NCI-H226 (cell line): ENCODE results near the gene CARD11.

Source experiments
- DNase-seq: peaks from one replicate; pipeline ENCODE4 v3.0.0-alpha.2; 2015

CARD11 gene

DNA sequence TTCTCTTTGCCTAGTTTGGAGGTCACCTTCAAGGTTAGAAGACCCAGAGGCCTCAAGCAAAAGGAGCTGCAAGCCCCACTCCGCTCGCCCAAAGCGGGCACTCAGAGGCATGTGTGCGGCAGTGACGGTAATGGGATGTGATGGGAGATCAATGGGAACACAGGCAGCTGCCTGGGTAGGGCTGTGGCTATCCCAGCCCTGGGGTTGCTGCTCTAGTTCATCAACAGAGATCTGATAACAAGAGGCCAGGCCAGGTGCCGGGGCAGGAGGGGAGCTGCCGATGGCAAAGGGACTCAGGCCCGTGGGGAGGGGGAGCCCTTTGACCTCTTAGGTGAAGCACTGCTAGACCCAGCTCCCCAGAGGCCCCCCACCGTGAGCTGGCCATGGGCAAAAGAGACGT lies 147.5 kb downstream of the CARD11 start:
- DNase-seq: no peak

DNA sequence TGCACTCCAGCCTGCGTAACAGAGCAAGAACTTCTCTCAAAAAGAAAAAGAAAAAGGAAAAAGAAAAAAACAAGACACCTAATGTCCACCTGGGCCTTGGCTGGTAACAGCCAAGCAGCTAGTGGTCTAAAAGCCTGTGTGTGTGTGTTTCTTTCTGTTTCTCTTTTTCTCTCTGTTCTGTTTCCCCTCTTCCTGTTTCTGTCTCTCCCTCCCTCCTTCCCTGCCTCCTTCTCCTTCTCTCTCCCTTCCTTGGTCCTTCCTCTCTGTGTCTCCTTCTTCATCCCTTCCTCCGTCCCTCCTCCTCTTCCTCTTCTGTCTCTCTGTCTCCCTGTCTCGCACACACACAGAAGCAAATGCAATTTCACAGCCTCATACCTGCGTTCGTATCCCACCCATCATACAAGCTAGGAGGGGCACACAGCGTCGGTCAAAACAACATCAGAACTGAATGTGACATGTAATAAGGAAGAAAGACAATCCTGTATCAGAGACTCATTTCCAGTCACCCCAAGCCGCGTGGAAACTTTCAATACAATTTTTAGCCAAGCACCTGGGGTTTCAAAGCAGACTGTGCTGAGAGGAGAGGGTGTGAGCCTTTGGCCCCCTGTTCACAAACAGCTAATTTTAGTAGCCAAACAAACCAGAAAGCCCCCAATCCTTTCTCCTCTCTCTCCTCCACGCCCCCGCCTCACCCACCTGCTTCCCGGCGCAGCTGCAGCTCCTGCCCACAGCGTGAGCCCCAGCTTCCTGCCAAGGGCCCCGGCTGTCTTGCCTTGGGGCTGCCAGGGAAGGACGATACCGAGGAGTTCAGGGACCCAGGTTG lies 149.3 kb downstream of the CARD11 start:
- DNase-seq: no peak

DNA sequence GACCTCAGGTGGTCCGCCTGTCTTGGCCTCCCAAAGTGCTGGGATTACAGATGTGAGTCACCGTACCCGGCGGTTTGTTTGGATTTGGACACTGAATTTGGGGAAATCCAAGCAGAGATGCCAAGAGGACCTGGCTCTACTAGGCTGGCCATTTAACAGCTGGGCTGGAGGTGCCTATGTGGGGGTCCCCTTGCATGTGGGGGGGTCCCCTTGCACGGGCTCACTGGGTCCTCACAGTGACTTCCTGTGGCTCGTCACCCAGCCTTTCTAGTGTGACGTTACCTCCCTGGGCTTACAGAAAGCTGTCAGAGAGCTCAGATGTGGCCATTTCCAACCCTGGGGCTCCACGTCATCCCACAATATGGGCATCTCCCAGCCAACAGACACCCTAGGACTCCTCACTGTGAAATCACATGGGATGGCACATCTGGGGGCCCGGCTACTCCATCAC lies 150.2 kb downstream of the CARD11 start:
- DNase-seq: no peak

DNA sequence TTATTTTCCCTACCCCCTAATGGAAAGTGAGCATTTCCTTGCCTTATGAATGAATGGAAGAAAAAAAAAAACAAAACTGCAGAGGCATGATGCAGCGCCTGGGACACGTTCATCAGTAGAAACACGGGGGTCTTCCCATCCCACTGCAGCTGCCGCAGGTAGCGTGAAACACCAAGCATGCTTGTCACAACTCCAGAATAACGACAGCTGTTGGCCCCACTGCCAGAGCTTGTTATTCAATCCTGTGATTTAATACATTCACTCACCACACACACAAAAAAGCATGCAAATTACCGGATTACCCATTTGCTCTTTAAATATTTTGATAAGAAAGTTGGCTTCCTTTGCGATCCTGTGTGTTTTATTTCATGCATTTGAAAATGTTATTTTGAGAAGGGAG lies 151.1 kb downstream of the CARD11 start:
- DNase-seq: no peak

DNA sequence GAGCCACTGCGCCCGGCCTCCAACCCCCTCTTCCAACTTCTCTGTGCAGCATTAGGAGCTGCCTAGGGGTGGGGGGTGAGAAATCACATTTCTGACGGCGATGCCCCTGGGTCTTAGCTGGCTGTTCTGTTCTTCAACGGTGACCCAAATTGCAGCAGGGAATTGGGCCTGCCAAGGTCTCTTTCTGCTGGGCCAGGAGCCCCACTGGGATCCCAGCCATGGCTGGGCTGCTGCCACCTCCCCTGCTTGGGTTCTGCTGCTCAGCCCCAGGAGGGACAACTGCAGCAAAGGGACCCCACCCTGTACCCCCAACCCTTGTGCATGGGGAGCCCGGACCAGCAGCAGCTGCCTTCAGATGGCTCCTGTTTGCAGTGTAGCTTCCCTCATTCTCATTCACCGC lies 155.9 kb downstream of the CARD11 start:
- DNase-seq: no peak

DNA sequence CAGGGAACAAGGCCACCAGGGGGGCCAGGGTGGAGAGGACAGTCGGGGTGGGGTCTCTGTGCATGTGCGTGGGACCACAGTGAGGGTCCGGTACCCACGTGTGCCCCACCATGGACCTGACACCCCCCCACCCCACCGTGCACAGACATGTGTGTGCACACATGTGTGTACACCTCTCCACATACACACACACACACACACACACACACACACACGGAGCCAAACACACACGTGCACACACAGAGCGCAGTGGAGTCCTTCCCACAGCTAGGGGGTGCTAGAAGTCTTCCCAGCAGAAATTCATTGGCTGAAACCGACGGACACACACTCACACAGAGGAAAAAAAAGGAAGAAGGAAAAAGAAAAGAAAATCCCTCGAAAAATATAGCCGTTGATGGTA lies 156.8 kb downstream of the CARD11 start:
- DNase-seq: peak; percentile 78

DNA sequence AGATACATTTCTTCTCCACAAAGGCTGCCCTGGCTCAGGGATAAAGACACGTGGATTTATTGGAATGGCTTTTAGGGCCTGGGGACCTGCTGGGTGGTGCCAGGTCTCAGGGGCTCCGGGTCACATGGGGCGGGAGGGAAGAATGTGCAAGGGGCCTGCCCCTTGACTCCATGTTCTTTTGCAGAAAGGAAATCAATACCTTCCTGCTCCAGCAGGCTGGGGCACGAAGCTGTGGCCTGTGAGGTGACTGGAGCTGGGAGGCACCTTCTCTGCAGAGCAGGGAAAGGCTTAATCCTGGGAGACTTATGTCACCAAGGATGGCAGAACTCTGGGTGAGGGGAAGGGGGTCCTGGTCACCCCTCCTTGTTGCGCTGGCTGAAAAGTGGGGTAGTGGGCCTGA lies 157.3 kb downstream of the CARD11 start:
- DNase-seq: no peak

DNA sequence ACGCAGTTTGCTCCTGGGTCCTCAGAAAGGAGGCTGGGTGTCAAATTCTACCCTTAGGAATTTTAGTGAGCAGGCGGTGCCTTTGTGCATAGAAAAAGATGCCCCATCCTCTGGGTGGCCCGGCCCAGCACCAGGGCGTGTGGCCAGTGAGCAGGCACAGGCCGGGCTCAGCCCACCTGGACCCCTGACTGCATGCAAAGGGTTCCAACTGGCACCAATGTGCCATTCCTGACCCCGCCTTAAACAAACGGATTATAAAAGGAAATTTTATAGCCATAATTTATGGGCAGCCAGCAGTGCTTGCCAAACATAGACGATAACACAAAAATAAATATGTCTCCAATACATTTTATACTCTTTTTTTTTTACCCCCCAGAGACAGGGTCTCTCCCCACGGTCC lies 159.5 kb downstream of the CARD11 start:
- no peak for DNase-seq

DNA sequence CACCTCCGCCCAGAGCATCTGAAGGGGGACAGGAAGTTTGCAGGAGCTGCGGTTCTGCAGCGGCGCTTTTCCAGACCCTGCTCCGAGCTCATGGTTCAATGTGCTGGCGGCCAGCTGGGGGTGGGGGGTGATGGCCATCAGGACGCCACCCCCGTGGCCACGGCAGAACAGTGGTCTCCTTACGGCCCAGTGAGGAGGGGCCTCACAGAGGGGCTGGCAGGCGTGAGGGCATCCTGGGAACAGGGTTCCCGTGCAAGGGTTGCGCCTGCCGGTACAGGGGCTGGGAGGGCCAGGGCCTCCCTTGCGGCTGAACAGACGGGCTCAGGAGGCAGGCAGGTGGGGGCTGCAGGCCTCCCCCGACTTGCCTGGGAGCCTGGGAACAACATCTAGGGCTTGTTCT lies 160.6 kb downstream of the CARD11 start:
- DNase-seq: no peak

DNA sequence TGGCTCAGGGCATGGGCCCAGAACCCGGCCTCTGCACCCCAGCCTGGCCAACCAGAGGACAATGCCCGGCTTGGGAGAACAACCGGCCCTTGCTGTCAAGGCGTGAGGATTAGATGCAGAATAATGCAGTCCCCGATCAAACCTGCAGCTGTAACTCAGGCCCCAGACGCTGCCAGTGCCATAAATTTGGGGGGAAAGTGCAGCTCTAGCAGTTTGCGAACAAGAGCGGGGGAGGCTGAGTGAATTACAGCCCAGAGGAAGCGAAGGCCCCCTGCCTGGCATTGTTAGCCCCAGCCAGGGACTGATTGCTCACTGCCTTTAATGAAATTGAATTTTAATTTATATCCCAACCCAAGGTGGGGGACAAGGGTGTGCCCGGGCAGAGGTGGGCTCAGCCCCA lies 161.6 kb downstream of the CARD11 start:
- DNase-seq: no peak

DNA sequence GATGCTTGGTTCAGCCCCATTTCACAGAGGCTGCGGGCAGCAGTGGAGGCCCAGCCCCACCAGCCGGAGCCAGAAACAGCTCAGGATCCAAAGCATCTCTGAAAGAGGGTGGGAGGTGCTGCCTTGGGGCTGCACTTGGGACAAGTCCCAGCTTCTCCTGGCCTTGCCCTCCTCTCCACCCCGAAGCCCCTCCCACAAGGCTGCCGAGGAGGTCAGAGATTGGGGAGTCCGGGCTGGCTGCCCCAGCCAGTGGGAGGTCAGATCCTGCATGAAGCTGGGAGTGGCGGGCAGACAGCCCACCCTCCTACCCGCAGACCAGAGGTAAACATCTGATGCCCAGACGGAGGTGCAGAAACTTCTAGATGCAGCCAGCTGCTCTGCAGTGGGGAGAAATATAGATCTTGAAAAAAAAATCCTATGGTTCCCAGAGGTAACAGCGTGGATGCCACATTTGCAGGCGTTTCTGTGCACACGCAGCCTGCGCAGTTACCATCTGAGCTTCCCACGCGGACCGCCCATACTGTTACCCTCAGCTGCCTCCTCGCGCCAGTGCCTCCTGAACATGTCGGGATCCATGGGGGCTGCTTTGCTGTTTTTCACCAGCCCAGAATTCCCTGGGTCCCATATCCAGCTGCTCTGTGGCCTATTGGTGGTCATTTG lies 162.7 kb downstream of the CARD11 start:
- DNase-seq: no peak

DNA sequence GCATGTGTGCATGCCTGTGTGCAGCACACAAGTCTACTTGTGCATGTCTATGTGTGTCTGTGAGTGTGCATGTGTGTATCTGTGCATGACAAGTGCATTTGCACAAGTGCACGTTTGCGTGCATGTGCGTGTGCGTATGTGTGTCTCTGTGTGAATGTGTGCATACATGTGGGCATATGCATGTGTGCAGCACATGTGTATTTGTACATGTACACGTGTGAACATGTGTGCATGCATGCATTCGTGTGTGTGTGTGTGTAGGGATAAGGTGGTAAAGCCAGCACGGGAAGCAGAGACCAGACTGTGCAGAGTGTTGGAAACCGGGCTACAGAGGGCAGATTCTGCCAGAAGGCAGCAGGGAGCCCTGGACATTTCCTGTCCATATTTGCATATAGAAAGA lies 163.6 kb downstream of the CARD11 start:
- no peak for DNase-seq

DNA sequence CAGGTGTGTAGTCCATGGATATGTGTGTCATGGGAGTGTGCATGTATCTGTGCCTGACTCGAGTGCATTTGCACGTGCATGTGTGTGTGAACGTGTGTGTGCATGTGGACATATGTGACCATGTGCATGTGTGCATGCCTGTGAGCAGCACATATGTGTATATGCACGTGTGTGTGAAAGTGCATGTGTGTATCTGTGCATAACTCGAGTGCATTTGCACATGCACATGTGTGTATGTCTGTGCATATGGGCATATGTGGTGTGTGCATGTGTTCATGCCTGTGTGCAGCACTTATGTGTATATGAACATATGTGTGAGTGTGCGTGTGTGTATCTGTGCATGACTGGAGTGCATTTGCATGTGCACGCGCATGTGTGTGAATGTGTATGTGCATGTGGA lies 164.3 kb downstream of the CARD11 start:
- DNase-seq: no peak

DNA sequence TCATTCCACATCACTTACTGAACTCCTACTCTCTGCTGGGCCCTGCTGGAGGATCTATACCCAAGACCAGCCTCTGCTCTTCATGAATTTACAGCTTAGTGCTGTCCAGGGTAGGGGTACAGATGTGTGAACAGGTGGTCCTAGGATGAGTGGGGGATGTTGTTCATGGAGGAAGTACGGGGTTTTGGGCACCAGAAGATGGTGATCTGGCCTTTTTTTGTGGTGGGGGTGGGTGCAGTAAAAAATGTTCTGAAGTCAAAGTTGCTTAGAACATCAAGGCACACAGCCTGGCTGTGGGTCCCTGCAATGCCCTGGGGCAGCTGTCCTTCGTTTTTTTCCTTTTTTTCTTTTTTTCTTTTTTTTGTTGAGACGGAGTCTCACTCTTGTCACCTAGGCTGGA lies 165.4 kb downstream of the CARD11 start:
- no peak for DNase-seq

DNA sequence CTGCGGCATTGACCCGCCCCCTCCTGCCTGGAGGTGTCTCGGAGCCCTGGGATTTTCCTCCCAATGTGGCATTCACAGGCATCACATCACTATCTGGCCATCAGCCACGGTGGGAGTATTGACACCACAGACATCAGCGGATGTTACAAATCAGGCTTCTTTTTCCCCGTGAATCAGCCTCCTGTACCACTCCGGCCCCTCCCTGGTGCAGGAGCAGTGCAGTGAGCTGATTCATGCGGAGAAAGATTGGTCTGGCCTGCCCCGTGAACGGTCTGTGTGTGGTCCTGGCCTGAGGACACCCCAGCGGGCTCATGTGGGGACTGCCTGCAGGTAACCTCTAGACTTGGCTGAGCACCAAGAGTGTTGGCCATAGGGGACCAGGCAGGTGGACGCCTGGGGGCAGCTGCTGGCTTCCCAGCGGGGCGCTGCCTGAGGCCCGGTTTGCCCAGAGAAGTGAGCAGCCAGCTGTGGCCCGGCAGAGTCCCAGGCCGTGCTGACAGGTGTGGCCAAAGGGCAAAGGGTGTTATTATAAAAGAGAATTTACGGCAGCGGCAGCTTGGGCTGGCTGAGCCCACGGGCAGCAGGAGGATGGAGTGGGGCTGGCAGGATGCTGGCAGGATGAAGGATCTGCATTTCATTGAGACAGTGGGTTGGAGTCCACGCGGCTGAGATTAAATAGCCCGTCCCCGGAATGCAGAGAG lies 167.5 kb downstream of the CARD11 start:
- peak; percentile 88 for DNase-seq

DNA sequence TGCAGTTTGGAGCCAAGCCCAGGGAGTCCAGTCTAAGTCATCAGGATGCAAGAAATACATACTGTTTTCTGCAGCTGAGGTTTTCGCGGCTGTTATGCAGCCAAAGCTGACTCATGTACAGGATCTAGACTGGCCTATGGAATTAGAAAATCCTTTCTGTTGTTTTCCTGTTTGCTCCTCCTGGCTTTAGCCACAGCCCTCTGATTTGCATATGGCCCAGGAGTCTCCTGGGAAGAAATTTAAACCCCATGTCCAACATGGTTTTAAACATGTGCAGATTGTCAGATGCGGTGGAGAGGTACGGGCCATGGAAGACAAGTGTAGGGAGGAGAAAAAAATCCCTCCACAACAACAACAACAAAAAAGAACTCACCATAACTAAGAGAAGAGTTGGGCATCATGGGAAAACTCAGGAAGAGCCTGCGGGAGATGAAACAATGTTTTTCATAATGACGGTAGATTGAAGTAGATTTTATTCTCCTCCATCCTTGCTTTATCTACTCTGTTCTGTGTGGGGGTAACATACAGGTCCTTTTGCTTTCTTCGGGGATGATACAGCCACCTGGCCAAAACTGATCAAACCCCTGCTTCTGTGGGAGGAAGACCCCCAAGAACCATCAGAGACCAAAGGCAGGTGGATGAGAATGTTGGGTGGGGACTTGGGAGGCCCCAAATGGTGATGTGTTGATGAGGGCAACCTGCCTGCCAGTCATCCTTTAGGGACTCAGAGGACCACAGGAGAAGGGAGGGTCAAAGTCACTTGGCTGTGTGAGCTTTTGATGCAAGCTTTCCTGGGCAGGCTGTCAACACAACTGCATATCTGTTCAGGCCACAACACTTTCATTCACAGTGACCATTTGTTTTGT lies 169.7 kb downstream of the CARD11 start:
- DNase-seq: peak; percentile 99

DNA sequence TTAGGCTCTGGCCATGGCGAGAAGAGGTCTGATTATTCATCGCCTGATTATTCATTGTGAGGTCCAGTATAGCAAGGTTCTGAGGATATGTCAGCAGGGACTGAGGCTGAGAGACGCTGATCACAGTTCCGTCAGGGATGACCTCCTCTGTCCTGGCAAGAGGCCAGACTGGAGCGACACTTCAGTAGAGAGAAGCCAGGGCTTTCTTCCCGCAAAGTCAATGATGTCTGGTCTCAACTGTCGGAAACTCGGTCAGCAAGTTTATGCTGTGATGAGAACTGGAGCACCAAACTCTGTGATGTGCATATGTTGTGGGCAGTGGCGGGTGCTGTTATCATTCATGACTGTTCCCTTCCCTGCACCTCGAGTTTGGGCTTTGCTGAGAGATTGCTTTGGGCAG lies 170.5 kb downstream of the CARD11 start:
- no peak for DNase-seq

DNA sequence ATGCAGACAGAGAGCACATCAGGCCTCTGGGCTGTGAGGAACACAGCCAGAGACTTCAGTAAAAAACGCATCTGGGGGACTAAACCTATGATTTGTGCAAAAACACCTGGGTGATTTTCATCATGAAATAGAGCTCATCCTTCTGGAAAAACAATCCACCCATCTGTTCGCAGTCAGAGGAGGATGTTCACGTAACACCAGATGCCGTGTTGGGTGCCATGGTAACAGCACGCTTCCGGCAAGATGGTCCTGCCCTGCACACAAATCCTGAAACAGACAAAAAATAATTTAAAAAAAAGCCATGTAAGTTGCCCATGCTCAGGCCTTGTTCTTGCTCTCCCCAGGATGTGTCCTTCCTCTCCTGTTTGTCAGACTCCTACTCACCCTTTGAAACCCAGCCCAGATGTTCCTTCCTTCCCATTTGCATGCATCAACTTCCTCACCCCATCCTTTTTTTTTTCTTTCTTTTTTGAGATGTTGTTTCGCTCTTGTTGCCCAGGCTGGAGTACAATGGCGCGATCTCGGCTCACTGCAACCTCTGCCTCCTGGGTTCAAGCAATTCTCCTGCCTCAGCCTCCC lies 171.3 kb downstream of the CARD11 start:
- DNase-seq: no peak

DNA sequence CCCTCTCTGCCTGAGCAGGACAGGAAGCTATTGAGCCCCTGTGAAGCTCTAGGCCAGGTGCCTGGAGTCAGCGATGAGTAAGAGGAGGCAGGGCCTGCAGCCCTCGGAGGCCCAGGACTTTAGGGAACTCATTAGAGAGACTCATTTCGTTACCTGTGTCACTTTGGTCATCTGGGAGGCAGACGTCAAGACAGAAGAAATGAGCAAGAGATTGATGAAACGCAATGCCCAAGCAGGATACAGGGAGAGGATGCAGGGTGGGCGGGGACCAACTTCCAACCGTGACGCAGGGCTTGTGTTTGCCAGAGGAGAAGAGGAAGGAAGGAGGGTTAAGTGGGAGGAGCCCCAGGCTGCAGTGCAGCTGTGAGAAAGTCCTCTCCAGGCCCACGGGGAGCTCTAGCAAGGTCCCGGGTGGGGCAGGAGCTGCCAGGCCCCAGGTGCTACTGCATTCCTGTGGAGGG lies 173.2 kb downstream of the CARD11 start:
- peak; percentile 88 for DNase-seq

DNA sequence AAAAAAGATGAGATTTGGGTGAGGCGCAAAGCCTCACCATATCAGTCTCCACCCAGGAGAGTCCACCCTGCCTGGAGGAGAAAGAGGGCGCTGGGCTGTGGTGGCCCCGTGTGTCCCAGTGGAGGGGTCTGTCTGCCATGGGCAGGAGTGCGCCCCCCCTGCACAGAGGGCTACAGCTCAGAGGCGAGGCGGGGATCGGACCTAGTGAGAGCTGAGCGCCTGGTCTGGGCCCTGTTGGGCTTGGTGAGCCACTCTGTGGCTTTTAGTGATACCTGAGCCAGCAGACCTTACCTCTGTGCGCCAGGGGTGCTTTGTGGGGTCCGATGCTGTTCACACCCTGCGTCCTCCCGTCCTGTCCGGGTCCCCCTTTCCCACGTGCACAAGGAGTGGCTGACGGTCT lies 173.7 kb downstream of the CARD11 start:
- DNase-seq: no peak

DNA sequence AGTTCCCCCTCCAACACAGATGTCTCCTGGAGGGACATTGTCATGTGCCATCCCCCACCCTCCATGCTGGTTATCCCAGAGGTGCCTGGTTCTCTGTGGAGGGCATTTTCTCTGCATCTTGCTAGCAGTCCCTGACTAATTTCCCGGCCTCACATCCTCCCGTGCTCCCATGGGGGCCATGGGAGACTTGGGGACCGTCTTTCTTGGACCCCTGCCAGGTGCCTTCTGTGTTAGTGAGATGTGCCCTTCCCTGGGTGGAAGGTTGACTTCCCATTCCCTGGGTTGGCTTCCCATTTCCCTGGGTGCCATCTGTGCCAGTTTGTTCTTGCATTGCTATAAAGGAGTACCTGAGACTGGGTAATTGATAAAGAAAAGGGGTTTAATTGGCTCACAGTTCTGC lies 177.1 kb downstream of the CARD11 start:
- DNase-seq: no peak

DNA sequence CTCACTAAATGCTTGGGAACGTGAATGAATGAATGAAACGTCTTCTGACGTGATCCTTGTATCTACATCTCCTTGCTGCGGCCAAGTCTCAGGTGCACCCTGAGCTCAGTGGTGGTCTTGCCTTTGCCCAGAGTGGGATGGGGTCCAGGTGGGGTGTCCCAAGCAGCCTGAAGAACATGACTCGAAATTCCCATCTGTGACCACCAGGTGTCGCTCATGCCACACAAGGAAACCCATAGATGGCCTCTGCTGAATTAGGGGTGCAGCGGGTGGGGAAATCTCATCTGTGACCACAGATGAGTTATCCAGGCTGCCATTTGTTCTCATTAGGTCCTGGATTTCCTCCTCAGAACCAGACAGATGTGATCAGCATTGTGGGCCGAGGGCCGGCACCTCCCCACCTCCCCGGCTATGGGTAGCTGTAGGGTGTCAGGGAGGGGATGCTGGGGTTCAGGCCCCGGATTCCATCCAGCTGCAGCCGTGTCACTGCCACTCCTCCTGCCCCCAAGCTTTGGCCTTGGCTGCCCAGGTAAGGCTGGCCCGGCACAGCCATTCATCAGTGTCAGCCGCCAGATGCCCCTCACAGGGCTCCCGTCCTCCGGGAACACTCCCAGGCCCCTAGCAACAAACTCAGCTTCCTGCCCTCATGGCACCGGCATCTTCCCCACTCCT lies 178.5 kb downstream of the CARD11 start:
- peak; percentile 58 for DNase-seq
